ENCODE measurements around the gene BSN.

DNA sequence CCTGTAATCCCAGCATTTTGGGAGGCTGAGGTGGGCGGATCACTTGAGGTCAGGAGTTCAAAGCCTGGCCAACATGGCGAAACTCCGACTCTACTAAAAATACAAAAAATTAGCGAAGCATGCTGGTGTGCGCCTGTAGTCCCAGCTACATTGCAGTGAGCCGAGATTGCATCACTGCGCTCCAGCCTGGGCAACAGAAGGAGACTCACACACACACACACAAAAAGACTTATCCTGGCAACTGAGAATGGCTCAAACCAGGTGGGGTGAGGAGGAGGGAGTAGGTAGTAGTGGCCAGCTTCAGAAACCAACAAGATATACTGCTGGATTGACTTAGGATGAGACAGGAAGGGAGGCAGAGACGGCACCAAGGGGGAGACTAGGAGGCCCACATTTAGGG lies 66.5 kb downstream of the BSN start:
- TF ChIP-seq, protein P1, sequence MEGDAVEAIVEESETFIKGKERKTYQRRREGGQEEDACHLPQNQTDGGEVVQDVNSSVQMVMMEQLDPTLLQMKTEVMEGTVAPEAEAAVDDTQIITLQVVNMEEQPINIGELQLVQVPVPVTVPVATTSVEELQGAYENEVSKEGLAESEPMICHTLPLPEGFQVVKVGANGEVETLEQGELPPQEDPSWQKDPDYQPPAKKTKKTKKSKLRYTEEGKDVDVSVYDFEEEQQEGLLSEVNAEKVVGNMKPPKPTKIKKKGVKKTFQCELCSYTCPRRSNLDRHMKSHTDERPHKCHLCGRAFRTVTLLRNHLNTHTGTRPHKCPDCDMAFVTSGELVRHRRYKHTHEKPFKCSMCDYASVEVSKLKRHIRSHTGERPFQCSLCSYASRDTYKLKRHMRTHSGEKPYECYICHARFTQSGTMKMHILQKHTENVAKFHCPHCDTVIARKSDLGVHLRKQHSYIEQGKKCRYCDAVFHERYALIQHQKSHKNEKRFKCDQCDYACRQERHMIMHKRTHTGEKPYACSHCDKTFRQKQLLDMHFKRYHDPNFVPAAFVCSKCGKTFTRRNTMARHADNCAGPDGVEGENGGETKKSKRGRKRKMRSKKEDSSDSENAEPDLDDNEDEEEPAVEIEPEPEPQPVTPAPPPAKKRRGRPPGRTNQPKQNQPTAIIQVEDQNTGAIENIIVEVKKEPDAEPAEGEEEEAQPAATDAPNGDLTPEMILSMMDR (IDR thresholded peaks at IDR 0.05): no peak
- TF ChIP-seq EP300 (IDR thresholded peaks at IDR 0.05): no peak

Data from suprapubic skin (tissue), 3 donors.